HL-60 (cell line): ENCODE measurements around the gene FASN.
A peak's percentile ranks its signal among the peaks of the same experiment; 100 is the strongest.

Experiments
- GABPA ChIP-seq: IDR thresholded peaks from 2 replicates; pipeline ENCODE4 v1.6.1; 2012; ENCODE audit warnings: low read depth
- POLR2AphosphoS5 ChIP-seq: IDR thresholded peaks from 2 replicates; pipeline ENCODE4 v1.6.1; 2012; ENCODE audit warnings: low read depth
- SPI1 ChIP-seq: IDR thresholded peaks from 2 replicates; pipeline ENCODE4 v1.6.1; 2012; ENCODE audit warnings: low read depth, mild to moderate bottlenecking, borderline replicate concordance
- TF ChIP-seq, protein P1 (sequence below): IDR thresholded peaks from one replicate; pipeline ENCODE4 v1.5.1; 2011; ENCODE audit warnings: low read length, control low read depth, inconsistent platforms; ENCODE audit not compliant: insufficient read depth
- TF ChIP-seq, protein P2 (sequence below): IDR thresholded peaks from 2 replicates; pipeline ENCODE4 v1.6.1; 2012; ENCODE audit warnings: low read depth; ENCODE audit not compliant: insufficient replicate concordance

DNA sequence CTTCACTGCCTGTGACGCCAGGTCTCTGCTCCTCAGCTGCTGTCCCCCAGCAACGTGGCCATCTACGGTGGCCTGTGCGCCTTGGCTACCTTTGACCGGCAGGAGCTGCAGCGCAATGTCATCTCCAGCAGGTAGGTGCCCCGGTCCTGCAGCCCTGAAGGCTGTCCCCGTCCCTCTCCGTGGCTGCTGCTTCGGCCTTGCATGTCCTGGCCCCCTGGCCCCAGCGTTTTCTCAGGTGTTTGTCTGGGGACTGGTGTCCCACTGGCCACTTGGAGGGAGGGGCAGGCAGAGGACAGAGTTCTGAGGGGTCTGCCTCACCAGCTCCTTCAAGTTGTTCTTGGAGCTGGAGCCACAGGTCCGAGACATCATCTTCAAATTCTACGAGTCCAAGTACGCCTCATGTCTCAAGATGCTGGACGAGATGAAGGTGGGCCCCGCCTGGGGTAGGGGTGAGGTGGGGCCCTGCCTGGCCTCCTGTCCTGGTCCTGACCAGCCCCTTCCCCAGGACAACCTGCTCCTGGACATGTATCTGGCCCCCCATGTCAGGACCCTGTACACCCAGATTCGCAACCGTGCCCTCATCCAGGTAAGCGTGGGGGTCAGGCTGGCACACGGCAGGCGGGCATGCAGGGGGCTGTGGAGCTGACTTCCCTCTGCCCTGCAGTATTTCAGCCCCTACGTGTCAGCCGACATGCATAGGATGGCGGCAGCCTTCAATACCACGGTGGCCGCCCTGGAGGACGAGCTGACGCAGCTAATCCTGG is 41.9 kb downstream of the FASN start:
- TF ChIP-seq, protein P1, sequence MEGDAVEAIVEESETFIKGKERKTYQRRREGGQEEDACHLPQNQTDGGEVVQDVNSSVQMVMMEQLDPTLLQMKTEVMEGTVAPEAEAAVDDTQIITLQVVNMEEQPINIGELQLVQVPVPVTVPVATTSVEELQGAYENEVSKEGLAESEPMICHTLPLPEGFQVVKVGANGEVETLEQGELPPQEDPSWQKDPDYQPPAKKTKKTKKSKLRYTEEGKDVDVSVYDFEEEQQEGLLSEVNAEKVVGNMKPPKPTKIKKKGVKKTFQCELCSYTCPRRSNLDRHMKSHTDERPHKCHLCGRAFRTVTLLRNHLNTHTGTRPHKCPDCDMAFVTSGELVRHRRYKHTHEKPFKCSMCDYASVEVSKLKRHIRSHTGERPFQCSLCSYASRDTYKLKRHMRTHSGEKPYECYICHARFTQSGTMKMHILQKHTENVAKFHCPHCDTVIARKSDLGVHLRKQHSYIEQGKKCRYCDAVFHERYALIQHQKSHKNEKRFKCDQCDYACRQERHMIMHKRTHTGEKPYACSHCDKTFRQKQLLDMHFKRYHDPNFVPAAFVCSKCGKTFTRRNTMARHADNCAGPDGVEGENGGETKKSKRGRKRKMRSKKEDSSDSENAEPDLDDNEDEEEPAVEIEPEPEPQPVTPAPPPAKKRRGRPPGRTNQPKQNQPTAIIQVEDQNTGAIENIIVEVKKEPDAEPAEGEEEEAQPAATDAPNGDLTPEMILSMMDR, result no peak
- TF ChIP-seq POLR2AphosphoS5 (peak; percentile 6; the same call in 1 of the 2 replicates), GABPA (no peak), SPI1 (no peak)
- TF ChIP-seq, protein P2, sequence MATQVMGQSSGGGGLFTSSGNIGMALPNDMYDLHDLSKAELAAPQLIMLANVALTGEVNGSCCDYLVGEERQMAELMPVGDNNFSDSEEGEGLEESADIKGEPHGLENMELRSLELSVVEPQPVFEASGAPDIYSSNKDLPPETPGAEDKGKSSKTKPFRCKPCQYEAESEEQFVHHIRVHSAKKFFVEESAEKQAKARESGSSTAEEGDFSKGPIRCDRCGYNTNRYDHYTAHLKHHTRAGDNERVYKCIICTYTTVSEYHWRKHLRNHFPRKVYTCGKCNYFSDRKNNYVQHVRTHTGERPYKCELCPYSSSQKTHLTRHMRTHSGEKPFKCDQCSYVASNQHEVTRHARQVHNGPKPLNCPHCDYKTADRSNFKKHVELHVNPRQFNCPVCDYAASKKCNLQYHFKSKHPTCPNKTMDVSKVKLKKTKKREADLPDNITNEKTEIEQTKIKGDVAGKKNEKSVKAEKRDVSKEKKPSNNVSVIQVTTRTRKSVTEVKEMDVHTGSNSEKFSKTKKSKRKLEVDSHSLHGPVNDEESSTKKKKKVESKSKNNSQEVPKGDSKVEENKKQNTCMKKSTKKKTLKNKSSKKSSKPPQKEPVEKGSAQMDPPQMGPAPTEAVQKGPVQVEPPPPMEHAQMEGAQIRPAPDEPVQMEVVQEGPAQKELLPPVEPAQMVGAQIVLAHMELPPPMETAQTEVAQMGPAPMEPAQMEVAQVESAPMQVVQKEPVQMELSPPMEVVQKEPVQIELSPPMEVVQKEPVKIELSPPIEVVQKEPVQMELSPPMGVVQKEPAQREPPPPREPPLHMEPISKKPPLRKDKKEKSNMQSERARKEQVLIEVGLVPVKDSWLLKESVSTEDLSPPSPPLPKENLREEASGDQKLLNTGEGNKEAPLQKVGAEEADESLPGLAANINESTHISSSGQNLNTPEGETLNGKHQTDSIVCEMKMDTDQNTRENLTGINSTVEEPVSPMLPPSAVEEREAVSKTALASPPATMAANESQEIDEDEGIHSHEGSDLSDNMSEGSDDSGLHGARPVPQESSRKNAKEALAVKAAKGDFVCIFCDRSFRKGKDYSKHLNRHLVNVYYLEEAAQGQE, result no peak
